Upper lobe of left lung (tissue), 6 donors: Measurements from ENCODE around the gene SMYD3. TPM values are rescaled to one million over a fixed set of nuclear protein-coding genes. Genes with fewer than 3 reads are reported as not detected.
A peak's percentile ranks its signal among the peaks of the same experiment; 100 is the strongest.

Source experiments
- ATAC-seq, 2 donors: fragments of 200-7000 bp; cut with Tn5 transposase; one replicate each; pipeline ENCODE4 v1.9.1; 2022; ENCODE audit warnings: mild to moderate bottlenecking in 2 of 2, moderate library complexity in 2 of 2; ENCODE audit not compliant: low FRiP score in 2 of 2
- DNase-seq, 2 donors: peaks; one replicate each; pipeline ENCODE4 v3.0.0-alpha.2; 2019 to 2020
- H3K27ac ChIP-seq, 4 donors: fragments of 200-600 bp; sonication (generic); one replicate each; pipeline ENCODE4 v1.5.1; 2016 to 2019
- H3K27me3 ChIP-seq, 4 donors: fragments of 200-600 bp; sonication (generic); one replicate each; pipeline ENCODE4 v1.5.1; 2017 to 2019
- H3K36me3 ChIP-seq, 4 donors: fragments of 200-600 bp; sonication (generic); one replicate each; pipeline ENCODE4 v1.5.1; 2016 to 2019
- H3K4me1 ChIP-seq, 4 donors: fragments of 200-600 bp; sonication (generic); one replicate each; pipeline ENCODE4 v1.5.1; 2018 to 2019
- H3K4me3 ChIP-seq, 4 donors: fragments of 200-600 bp; sonication (generic); one replicate each; pipeline ENCODE4 v1.5.1; 2017 to 2019; ENCODE audit warnings: mild to moderate bottlenecking in 2 of 4, moderate library complexity in 1 of 4
- H3K9me3 ChIP-seq, 4 donors: fragments of 200-600 bp; sonication (generic); one replicate each; pipeline ENCODE4 v1.5.1; 2018 to 2019
- EP300 ChIP-seq, 4 donors: sonication (generic); formaldehyde crosslinking; IDR thresholded peaks; one replicate each; pipeline ENCODE4 v1.5.1; 2017; ENCODE audit warnings: antibody characterized with exemption in 4 of 4, control low read depth in 2 of 4
- POLR2A ChIP-seq, 4 donors: fragments of 450-650 bp; IDR thresholded peaks; one replicate each; pipeline ENCODE4 v1.5.1; 2016 to 2017; ENCODE audit warnings: antibody characterized with exemption in 4 of 4, mild to moderate bottlenecking in 2 of 4
- POLR2AphosphoS5 ChIP-seq, 2 donors: sonication (generic); formaldehyde crosslinking; IDR thresholded peaks; one replicate each; pipeline ENCODE4 v1.5.1; 2017; ENCODE audit warnings: antibody characterized with exemption in 2 of 2
- WGBS, 2 donors: methylation state at CpG; one replicate each; pipeline ENCODE4 v1.1.5; 2017 to 2018; 5-methylcytosine and 5-hydroxymethylcytosine counted together
- total RNA-seq, 6 donors: library from RNA; depleted of rRNA in 4 of 6; stranded (reverse); fragments of >200 nt in 4 of 6; gene quantifications; one replicate each; pipeline versions ENCODE4 v1.1.0 to v1.2.1, GENCODE V29; 2016 to 2021
- TF ChIP-seq, protein P1 (sequence below), 6 experiments: fragments of 450-650 bp in 4 of 6; fragments of 200-600 bp in 2 of 6; sonication (generic) in 2 of 6; IDR thresholded peaks; one replicate each; pipeline ENCODE4 v1.5.1; 2016 to 2019; ENCODE audit warnings: antibody characterized with exemption in 6 of 6
- donor health status: DM: no; HTN: no; CAD: no; lungs with moderate emphysema.
- donor health status: DM: no; HTN: yes; CAD: no; lungs with severe emphysema.

Gene SMYD3
- total RNA-seq, 6 donors from 2014 or later: 22.7 to 109 (median 34.0) TPM

DNA sequence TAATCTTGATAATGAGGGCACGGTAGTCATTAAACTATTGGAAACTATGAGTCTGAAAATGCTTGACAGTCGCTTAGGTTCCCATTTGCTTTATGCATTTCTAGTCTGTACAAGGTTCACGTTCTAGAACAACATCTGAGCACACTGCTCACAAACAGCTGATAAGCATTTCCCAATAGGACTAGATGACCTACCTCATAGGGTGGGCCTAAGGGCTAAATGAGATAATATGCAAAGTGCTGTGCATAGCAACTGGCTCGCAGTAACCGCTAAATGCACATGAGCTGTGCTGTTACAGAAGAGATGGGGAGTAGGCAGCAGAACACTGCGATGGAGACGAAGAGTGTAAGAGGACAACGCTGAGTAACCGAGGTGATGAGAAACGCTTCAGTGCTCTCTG is 628.0 kb downstream of the SMYD3 start:
- Histone ChIP-seq H3K27ac (peak overlapping the region in 3 of 4 donors; percentile 45 to 73 (median 52)), H3K36me3 (no peaks in the 10 kb centered on the region), H3K4me1 (peaks cover 18 to 51% (median 30%) of the 10 kb centered on the region in 4 donors), H3K9me3 (no peaks in the 10 kb centered on the region), H3K4me3 (no peak overlapping the region), H3K27me3 (no peaks in the 10 kb centered on the region)
- ATAC-seq: no peak
- 89% methylated on average over 10 of the region's 10 CpGs for WGBS, 2 donors
- TF ChIP-seq POLR2A (IDR thresholded peaks at IDR 0.05): no peak
- TF ChIP-seq POLR2AphosphoS5 (IDR thresholded peaks at IDR 0.05): no peak
- no peak for TF ChIP-seq EP300 (IDR thresholded peaks at IDR 0.05)
- TF ChIP-seq, protein P1, sequence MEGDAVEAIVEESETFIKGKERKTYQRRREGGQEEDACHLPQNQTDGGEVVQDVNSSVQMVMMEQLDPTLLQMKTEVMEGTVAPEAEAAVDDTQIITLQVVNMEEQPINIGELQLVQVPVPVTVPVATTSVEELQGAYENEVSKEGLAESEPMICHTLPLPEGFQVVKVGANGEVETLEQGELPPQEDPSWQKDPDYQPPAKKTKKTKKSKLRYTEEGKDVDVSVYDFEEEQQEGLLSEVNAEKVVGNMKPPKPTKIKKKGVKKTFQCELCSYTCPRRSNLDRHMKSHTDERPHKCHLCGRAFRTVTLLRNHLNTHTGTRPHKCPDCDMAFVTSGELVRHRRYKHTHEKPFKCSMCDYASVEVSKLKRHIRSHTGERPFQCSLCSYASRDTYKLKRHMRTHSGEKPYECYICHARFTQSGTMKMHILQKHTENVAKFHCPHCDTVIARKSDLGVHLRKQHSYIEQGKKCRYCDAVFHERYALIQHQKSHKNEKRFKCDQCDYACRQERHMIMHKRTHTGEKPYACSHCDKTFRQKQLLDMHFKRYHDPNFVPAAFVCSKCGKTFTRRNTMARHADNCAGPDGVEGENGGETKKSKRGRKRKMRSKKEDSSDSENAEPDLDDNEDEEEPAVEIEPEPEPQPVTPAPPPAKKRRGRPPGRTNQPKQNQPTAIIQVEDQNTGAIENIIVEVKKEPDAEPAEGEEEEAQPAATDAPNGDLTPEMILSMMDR (IDR thresholded peaks at IDR 0.05): no peak
- DNase-seq: no peak

DNA sequence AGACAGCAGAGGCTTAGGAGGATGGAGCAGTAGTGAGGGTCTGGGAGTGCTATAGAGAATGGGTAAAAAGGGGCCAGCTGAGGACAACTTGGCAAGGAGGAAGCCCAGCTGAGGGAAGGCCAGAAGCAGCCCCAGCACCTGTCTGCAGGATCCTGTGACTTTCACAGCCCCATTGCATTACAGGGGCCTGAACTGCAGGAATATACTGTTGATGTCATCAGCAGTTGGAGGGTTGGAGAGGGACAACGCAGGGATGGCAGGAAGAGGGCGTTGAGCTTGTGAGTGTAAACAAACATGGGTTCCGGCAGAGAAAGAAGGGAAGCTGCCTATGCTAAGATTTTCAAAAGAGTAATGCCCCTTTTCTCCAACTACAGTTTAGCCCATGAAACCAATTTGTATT is 628.5 kb downstream of the SMYD3 start:
- H3K36me3 ChIP-seq: no peaks in the 10 kb centered on the region
- H3K27ac ChIP-seq: peak overlapping the region; percentile 28 to 73 (median 61)
- no peaks in the 10 kb centered on the region for H3K9me3 ChIP-seq
- no peak for ATAC-seq
- 63 to 66% methylated on average over 3 of the region's 3 CpGs for WGBS, 2 donors
- H3K4me1 ChIP-seq: peaks cover 18 to 56% (median 35%) of the 10 kb centered on the region in 4 donors
- no peak overlapping the region for H3K4me3 ChIP-seq
- TF ChIP-seq POLR2A (IDR thresholded peaks at IDR 0.05) (no peak), EP300 (IDR thresholded peaks at IDR 0.05) (peak in 2 of 4 donors; percentile 12 to 66), POLR2AphosphoS5 (IDR thresholded peaks at IDR 0.05) (peak in 1 of 2 donors; percentile 75)
- TF ChIP-seq, protein P1 (IDR thresholded peaks at IDR 0.05): no peak
- no peak for DNase-seq
- no peaks in the 10 kb centered on the region for H3K27me3 ChIP-seq

DNA sequence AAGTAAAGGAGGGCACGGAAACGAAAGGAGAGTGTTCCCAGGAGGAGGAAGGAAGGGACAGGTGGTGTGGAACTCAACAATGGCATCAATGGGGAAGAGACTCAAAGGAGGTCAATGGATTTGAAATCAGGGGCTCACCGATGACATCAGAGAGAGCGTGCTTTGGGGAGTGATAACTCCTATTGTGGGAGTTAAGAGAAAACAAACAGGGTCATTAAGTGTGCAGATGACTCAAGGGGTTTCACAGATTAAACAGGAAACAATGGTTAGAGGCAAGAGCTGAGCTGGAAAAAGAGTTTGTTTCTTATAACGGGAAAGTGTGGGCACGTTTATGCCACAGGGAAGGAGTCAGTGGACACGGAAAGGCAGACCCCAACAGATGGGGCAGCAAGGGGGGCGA is 629.1 kb downstream of the SMYD3 start:
- no peaks in the 10 kb centered on the region for H3K27me3 ChIP-seq
- no peak for TF ChIP-seq POLR2A (IDR thresholded peaks at IDR 0.05)
- TF ChIP-seq EP300 (IDR thresholded peaks at IDR 0.05): no peak
- TF ChIP-seq, protein P1 (IDR thresholded peaks at IDR 0.05): no peak
- no peak for TF ChIP-seq POLR2AphosphoS5 (IDR thresholded peaks at IDR 0.05)
- peaks cover 18 to 58% (median 36%) of the 10 kb centered on the region in 4 donors for H3K4me1 ChIP-seq
- H3K27ac ChIP-seq: peak overlapping the region; percentile 28 to 73 (median 61)
- H3K9me3 ChIP-seq: no peaks in the 10 kb centered on the region
- H3K4me3 ChIP-seq: no peak overlapping the region
- ATAC-seq (no peak), DNase-seq (no peak)
- no peaks in the 10 kb centered on the region for H3K36me3 ChIP-seq
- WGBS, 2 donors: 63 to 64% methylated on average over 8 of the region's 8 CpGs

DNA sequence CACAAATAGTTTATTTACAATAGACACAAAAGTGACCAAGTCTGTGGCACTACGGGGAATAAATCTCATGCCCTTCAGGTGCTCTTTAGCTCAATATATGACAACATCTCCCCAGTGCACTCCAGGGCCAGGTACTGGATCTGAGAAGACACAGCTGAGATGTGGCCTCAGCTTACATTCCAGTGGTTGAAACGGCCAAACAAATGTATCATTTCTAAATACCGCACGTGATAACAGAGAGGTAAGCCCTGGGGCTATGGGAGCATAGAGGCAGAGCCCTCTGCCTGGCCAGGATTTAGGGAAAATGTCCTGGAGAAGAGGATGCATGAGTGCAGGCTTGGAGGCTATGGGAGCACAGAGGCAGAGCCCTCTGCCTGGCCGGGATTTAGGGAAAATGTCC is 630.5 kb downstream of the SMYD3 start:
- no peak for ATAC-seq
- 76 to 97% methylated on average over 5 of the region's 5 CpGs for WGBS, 2 donors
- H3K27me3 ChIP-seq: no peaks in the 10 kb centered on the region

More for the DNA sequence above, 630.5 kb downstream of the SMYD3 start:
- DNase-seq: no peak
- Histone ChIP-seq H3K36me3 (no peaks in the 10 kb centered on the region), H3K4me3 (no peak overlapping the region), H3K4me1 (peaks cover 18 to 54% (median 34%) of the 10 kb centered on the region in 4 donors), H3K27ac (peak overlapping the region in 2 of 4 donors; percentile 70 to 73), H3K9me3 (no peaks in the 10 kb centered on the region)
- TF ChIP-seq EP300 (IDR thresholded peaks at IDR 0.05) (no peak), POLR2AphosphoS5 (IDR thresholded peaks at IDR 0.05) (no peak), POLR2A (IDR thresholded peaks at IDR 0.05) (no peak)
- TF ChIP-seq, protein P1 (IDR thresholded peaks at IDR 0.05): no peak
